Measurements from ENCODE around the gene VWA7.

- TF ChIP-seq FOXK2 (IDR thresholded peaks at IDR 0.05) (no peak), L3MBTL2 (conservative IDR thresholded peaks at IDR 0.05) (no peak), HDGF (IDR thresholded peaks at IDR 0.05; ENCODE audit: borderline replicate concordance) (no peak), TARDBP (IDR thresholded peaks at IDR 0.05) (no peak), SP1 (IDR thresholded peaks at IDR 0.05) (no peak), NFRKB (IDR thresholded peaks at IDR 0.05) (no peak), BHLHE40 (IDR thresholded peaks at IDR 0.05; ENCODE audit: borderline replicate concordance) (no peak), ZNF384 (IDR thresholded peaks at IDR 0.05) (no peak), ELF4 (IDR thresholded peaks at IDR 0.05) (no peak), FOXA1 (IDR thresholded peaks at IDR 0.05) (no peak)
Measured at GRCh38 chr6:31733734-31734133, 43.4 kb downstream of the VWA7 start.

Measured in HEK293T (cell line).